Parathyroid adenoma (tissue), 2 donors: ENCODE results near the gene NADK2.

Experiments used
- H2AFZ ChIP-seq: fragments of 300-600 bp; sonication (generic); one replicate; pipeline ENCODE4 v1.7.0; 2017; ENCODE audit warnings: antibody characterized with exemption, mild to moderate bottlenecking
- H3K27ac ChIP-seq: fragments of 300-600 bp; sonication (generic); one replicate; pipeline ENCODE4 v1.7.0; 2017
- H3K27me3 ChIP-seq: fragments of 300-600 bp; sonication (generic); one replicate; pipeline ENCODE4 v1.7.0; 2017; ENCODE audit warnings: low read length; ENCODE audit not compliant: control insufficient read depth, insufficient read depth
- H3K36me3 ChIP-seq: fragments of 300-600 bp; sonication (generic); one replicate; pipeline ENCODE4 v1.7.0; 2017; ENCODE audit warnings: low read length; ENCODE audit not compliant: control insufficient read depth, insufficient read depth
- H3K4me1 ChIP-seq: fragments of 300-600 bp; sonication (generic); one replicate; pipeline ENCODE4 v1.7.0; 2017; ENCODE audit warnings: control low read depth
- H3K4me2 ChIP-seq: fragments of 300-600 bp; sonication (generic); one replicate; pipeline ENCODE4 v1.7.0; 2017; ENCODE audit warnings: low read length
- H3K4me3 ChIP-seq: fragments of 300-600 bp; sonication (generic); one replicate; pipeline ENCODE4 v1.7.0; 2017; ENCODE audit warnings: low read depth, low read length
- H3K79me2 ChIP-seq: fragments of 300-600 bp; sonication (generic); one replicate; pipeline ENCODE4 v1.7.0; 2017; ENCODE audit warnings: control low read depth
- H3K9ac ChIP-seq: fragments of 300-600 bp; sonication (generic); one replicate; pipeline ENCODE4 v1.7.0; 2017; ENCODE audit warnings: mild to moderate bottlenecking
- H3K9me3 ChIP-seq: fragments of 300-600 bp; sonication (generic); one replicate; pipeline ENCODE4 v1.7.0; 2017; ENCODE audit warnings: low read length; ENCODE audit not compliant: control insufficient read depth
- CTCF ChIP-seq: fragments of 300-600 bp; sonication (generic); IDR thresholded peaks from one replicate; pipeline ENCODE4 v1.7.0; 2017; ENCODE audit warnings: antibody characterized with exemption, mild to moderate bottlenecking
- donor health status: primary hyperparathyroidism.

The NADK2 gene

GRCh38 chr5:36162810-36163486 lies 78.8 kb downstream of the NADK2 start:
- Histone ChIP-seq H3K36me3 (no peaks in the 10 kb centered on the region), H3K79me2 (peaks cover 4% of the 10 kb centered on the region), H3K27ac (no peak overlapping the region)

GRCh38 chr5:36161361-36161760 lies 80.4 kb downstream of the NADK2 start:
- peaks cover 8% of the 10 kb centered on the region for H3K79me2 ChIP-seq
- H3K4me3 ChIP-seq = no peak overlapping the region
- no peaks in the 10 kb centered on the region for H3K27me3 ChIP-seq
- H3K9ac ChIP-seq = no peak overlapping the region
- H3K36me3 ChIP-seq = no peaks in the 10 kb centered on the region
- H3K4me2 ChIP-seq = no peak overlapping the region
- H3K27ac ChIP-seq = no peak overlapping the region
- no peaks in the 10 kb centered on the region for H3K4me1 ChIP-seq
- no peak overlapping the region for H2AFZ ChIP-seq
- H3K9me3 ChIP-seq = no peaks in the 10 kb centered on the region
- no peak for TF ChIP-seq CTCF

More at GRCh38 chr5:36162810-36163486, 78.8 kb downstream of the NADK2 start:
- Histone ChIP-seq H3K4me2 (no peak overlapping the region), H3K27me3 (no peaks in the 10 kb centered on the region), H2AFZ (no peak overlapping the region), H3K4me3 (no peak overlapping the region), H3K4me1 (no peaks in the 10 kb centered on the region), H3K9me3 (no peaks in the 10 kb centered on the region), H3K9ac (no peak overlapping the region)
- TF ChIP-seq CTCF = no peak

GRCh38 chr5:36160617-36161016 lies 81.1 kb downstream of the NADK2 start:
- no peak for TF ChIP-seq CTCF
- H3K27ac ChIP-seq = no peak overlapping the region
- no peaks in the 10 kb centered on the region for H3K27me3 ChIP-seq
- no peaks in the 10 kb centered on the region for H3K4me1 ChIP-seq
- H3K4me2 ChIP-seq = no peak overlapping the region
- no peaks in the 10 kb centered on the region for H3K36me3 ChIP-seq
- no peak overlapping the region for H3K4me3 ChIP-seq
- no peak overlapping the region for H2AFZ ChIP-seq
- H3K79me2 ChIP-seq = peaks cover 8% of the 10 kb centered on the region
- H3K9ac ChIP-seq = no peak overlapping the region
- H3K9me3 ChIP-seq = no peaks in the 10 kb centered on the region

GRCh38 chr5:36158144-36158543 lies 83.6 kb downstream of the NADK2 start:
- no peak overlapping the region for H3K4me2 ChIP-seq
- H3K4me1 ChIP-seq = no peaks in the 10 kb centered on the region
- no peak overlapping the region for H3K4me3 ChIP-seq
- no peaks in the 10 kb centered on the region for H3K27me3 ChIP-seq
- H3K79me2 ChIP-seq = peaks cover 14% of the 10 kb centered on the region
- H3K27ac ChIP-seq = no peak overlapping the region
- no peak overlapping the region for H2AFZ ChIP-seq
- H3K36me3 ChIP-seq = no peaks in the 10 kb centered on the region
- no peak overlapping the region for H3K9ac ChIP-seq
- TF ChIP-seq CTCF = no peak
- no peaks in the 10 kb centered on the region for H3K9me3 ChIP-seq

GRCh38 chr5:36156619-36157018 lies 85.1 kb downstream of the NADK2 start:
- TF ChIP-seq CTCF = no peak

More at GRCh38 chr5:36156619-36157018, 85.1 kb downstream of the NADK2 start:
- Histone ChIP-seq H3K9ac (no peak overlapping the region), H3K79me2 (peaks cover 14% of the 10 kb centered on the region), H3K4me1 (no peaks in the 10 kb centered on the region), H3K9me3 (no peaks in the 10 kb centered on the region), H3K4me3 (no peak overlapping the region), H3K27ac (no peak overlapping the region), H2AFZ (no peak overlapping the region), H3K36me3 (no peaks in the 10 kb centered on the region), H3K27me3 (no peaks in the 10 kb centered on the region), H3K4me2 (no peak overlapping the region)
